ENCODE data around the gene NUTM2D.
"Not testable (repeated sequence)": the region's sequence is repeated elsewhere in the genome, so short reads cannot be mapped to it uniquely, and the experiment has no call there.

The NUTM2D gene

GRCh38 chr10:87374091-87374490 is 16.5 kb downstream of the NUTM2D start:
- DNase-seq (ENCODE audit: low read depth), result not testable (repeated sequence)

GRCh38 chr10:87379115-87379514 is 21.6 kb downstream of the NUTM2D start:
- DNase-seq (ENCODE audit: low read depth), result not testable (repeated sequence)

GRCh38 chr10:87383149-87383857 is 25.8 kb downstream of the NUTM2D start:
- not testable (repeated sequence) for DNase-seq (ENCODE audit: low read depth)

GRCh38 chr10:87384283-87384682 is 26.7 kb downstream of the NUTM2D start:
- DNase-seq (ENCODE audit: low read depth), result not testable (repeated sequence)

- not testable (repeated sequence) for DNase-seq (ENCODE audit: low read depth)
Measured at GRCh38 chr10:87385762-87386360, 28.3 kb downstream of the NUTM2D start.

GRCh38 chr10:87391360-87391759 is 33.8 kb downstream of the NUTM2D start:
- not testable (repeated sequence) for DNase-seq (ENCODE audit: low read depth)

- DNase-seq (ENCODE audit: low read depth), result not testable (repeated sequence)
Measured at GRCh38 chr10:87396206-87396605, 38.7 kb downstream of the NUTM2D start.

GRCh38 chr10:87398436-87398835 is 40.9 kb downstream of the NUTM2D start:
- not testable (repeated sequence) for DNase-seq (ENCODE audit: low read depth)

GRCh38 chr10:87407516-87408467 is 50.2 kb downstream of the NUTM2D start:
- DNase-seq (ENCODE audit: low read depth), result not testable (repeated sequence)

GRCh38 chr10:87413921-87414320 is 56.4 kb downstream of the NUTM2D start:
- not testable (repeated sequence) for DNase-seq (ENCODE audit: low read depth)

Data from CMK (cell line).